GM19193 (cell line): Measurements from ENCODE around the gene BRF1.

Source experiments
- POLR2A ChIP-seq: IDR thresholded peaks from 4 replicates; pipeline ENCODE4 v1.6.1; 2011; ENCODE audit not compliant: insufficient read depth, insufficient read length; ENCODE audit errors: extremely low read depth

The BRF1 gene

GRCh38 chr14:105187116-105187515, 113.7 kb downstream of the BRF1 start:
- no peak for TF ChIP-seq POLR2A

DNA sequence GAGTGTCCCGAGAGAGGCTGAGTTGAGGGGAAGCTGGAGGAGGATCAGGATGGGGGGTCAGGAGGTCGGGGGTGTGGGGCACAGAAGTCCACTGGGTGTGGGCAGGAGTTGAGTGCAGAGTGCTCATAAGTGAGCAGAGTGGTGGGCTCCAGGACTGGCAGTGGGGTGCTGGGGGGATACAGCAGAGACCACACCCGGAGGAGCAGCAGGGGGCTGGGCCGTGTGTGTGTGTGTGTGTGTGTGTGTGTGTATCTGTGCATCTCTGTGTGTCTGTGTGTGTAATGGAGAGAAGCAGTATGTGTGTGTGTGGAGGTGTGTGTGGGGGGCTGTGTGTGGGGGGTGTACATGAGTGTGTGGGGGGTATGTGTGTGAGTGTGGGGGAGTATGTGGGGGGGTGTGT, 114.8 kb downstream of the BRF1 start:
- TF ChIP-seq POLR2A, result no peak

DNA sequence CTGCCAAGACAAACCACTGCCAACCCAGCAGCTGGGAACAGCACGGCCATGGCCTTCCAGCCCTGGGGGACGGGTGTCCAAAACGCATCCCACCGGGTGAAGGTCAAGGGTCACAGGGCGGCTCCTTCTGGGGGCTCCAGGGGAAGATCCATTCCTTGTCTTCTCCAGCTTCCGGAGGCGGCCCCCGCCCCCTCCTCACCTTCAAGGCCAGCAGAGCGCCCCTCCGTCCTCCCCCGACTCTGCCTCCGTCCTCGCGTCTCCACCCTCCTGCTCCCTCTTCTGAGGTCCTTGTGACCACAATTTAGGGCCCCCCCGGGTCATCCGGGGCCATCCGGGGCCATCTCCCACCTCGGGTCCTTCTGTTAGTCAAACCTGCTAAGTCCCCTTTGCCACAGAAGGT, 115.8 kb downstream of the BRF1 start:
- TF ChIP-seq POLR2A, result no peak

- TF ChIP-seq POLR2A, result no peak
These were observed 116.3 kb downstream of the BRF1 start for GRCh38 chr14:105184461-105184860.

GRCh38 chr14:105182296-105183020, 118.3 kb downstream of the BRF1 start:
- no peak for TF ChIP-seq POLR2A

GRCh38 chr14:105181549-105182295, 119.1 kb downstream of the BRF1 start:
- TF ChIP-seq POLR2A, result no peak

- no peak for TF ChIP-seq POLR2A
These were observed 119.9 kb downstream of the BRF1 start, which contains the start of gene NUDT14 for GRCh38 chr14:105180592-105181548. Gene NUDT14, minus strand, starts transcription at chr14:105181312. Its CDS starts 103 bp downstream, at chr14:105181209.

GRCh38 chr14:105179191-105179590, 121.6 kb downstream of the BRF1 start:
- no peak for TF ChIP-seq POLR2A

- no peak for TF ChIP-seq POLR2A
These were observed 122.0 kb downstream of the BRF1 start for GRCh38 chr14:105178868-105179140.

DNA sequence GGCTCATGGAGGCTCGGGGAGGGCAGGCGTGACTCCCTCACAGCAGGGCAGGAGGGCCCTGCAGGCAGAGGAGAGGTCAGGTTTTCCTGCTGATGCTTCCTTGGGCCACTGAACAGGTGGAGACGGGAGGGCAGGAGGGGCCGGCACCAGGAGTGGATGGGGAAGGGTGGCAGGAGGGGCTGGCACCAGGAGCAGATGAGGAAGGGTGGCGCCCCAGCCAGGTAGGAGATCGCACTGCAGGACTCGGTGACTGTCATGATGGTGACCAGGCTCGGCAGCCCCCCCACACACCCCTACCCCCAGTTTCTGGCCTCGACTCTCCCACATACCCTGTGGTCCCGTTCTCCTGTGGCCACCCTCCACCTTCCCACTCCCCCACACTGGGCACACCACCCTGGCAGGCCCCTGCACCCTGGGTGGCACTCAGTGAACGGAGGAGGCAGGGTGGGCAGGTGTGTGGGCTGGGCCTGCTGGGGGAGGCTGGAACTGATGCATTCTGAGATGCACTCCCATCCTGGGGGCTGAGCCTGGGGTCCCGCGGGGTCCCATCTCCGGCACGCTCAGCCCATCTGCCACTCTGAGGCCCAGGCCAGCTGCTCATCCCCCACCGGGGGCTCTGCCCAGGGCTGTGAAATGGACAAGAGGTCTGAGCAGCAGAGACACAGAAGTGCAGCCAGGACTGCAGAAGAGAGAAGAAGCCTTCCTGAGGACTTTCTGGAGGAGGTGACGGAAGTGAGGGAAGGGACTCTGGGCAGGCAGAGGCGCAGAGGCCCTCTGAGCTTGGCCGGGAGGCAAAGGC, 122.5 kb downstream of the BRF1 start:
- no peak for TF ChIP-seq POLR2A

GRCh38 chr14:105177082-105177481, 123.7 kb downstream of the BRF1 start:
- TF ChIP-seq POLR2A, result no peak

- no peak for TF ChIP-seq POLR2A
These were observed 124.3 kb downstream of the BRF1 start for GRCh38 chr14:105176513-105176912.

DNA sequence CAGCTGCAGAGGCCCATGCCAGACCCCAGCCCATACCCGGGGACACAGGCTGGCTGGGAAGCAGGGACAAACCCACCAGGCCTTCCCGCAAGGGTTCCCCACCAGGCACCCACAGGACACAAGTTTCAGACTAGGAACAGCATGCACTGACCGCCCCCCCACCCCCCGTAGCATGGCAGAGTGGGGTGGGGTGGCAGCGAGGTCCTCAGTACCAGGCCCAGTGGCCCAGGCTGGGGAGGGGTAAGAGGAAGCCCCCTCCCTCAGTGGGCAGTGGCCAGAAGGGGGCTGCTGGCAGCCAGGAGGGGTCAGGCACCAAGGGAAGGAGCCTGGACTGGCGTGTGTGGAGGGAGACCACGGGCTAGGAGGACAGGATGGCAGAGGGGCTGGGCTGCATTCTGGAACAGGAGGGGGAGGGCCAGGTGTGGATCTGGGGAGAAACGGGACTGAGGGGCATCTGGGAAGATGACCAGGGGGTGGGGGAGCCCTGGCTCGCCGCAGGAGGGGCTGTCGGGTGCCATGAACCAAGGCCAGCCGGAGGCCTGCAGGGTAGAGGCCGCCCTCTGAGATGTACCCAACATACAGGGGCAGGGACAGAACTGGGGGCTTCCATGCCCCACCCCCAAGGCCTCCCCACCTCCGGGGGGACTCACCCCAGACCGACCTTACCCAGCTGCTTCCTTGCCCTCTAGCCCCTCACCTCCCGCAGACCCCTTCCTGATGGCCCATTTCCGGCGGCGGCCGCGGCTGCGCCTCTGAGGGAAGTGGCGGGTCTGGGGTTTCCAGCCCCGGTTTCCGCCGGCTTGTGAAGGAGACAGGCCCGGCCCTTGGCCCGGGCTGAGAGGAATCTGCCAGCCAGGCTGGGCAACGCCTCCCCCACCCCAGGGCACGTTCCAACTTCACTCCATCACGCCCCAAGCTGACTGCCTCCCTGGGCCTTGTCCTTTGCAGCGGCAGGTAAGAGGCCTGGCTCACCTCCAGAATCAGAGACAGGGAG, 126.6 kb downstream of the BRF1 start:
- no peak for TF ChIP-seq POLR2A
